Hepatocyte (in vitro differentiated cells): ENCODE data around the gene EML4. TPM values are rescaled to one million over a fixed set of nuclear protein-coding genes. Genes with fewer than 3 reads are reported as not detected.

Experiments
- DNase-seq: peaks from one replicate; pipeline ENCODE4 v3.0.0-alpha.2; 2016; ENCODE audit warnings: low spot score
- H2AFZ ChIP-seq: fragments of 200-600 bp; sonication (generic); 2 replicates; pipeline ENCODE4 v1.6.0; 2016; ENCODE audit warnings: antibody characterized with exemption, mild to moderate bottlenecking
- H3K27ac ChIP-seq: fragments of 200-600 bp; sonication (generic); 2 replicates; pipeline ENCODE4 v1.5.1; 2016; ENCODE audit warnings: mild to moderate bottlenecking
- H3K27me3 ChIP-seq: fragments of 200-600 bp; sonication (generic); 2 replicates; pipeline ENCODE4 v1.6.1; 2016
- H3K36me3 ChIP-seq: fragments of 200-600 bp; sonication (generic); replicated peaks from 2 replicates; pipeline ENCODE4 v1.5.1; 2016; ENCODE audit warnings: low read depth; ENCODE audit not compliant: insufficient read depth
- H3K4me1 ChIP-seq: fragments of 200-600 bp; sonication (generic); 2 replicates; pipeline ENCODE4 v1.5.1; 2016; ENCODE audit warnings: mild to moderate bottlenecking, moderate library complexity; ENCODE audit not compliant: insufficient read depth
- H3K4me2 ChIP-seq: fragments of 200-600 bp; sonication (generic); 2 replicates; pipeline ENCODE4 v1.6.0; 2016
- H3K4me3 ChIP-seq: fragments of 200-600 bp; sonication (generic); 2 replicates; pipeline ENCODE4 v1.5.1; 2016; ENCODE audit warnings: mild to moderate bottlenecking
- H3K79me2 ChIP-seq: fragments of 200-600 bp; sonication (generic); 2 replicates; pipeline ENCODE4 v1.6.0; 2017; ENCODE audit warnings: mild to moderate bottlenecking
- H3K9me2 ChIP-seq: fragments of 200-600 bp; sonication (generic); replicated peaks from 2 replicates; pipeline ENCODE4 v1.6.0; 2017; ENCODE audit warnings: mild to moderate bottlenecking; ENCODE audit not compliant: insufficient read depth
- H3K9me3 ChIP-seq: fragments of 200-600 bp; sonication (generic); 2 replicates; pipeline ENCODE4 v1.5.1; 2016; ENCODE audit warnings: low read depth, mild to moderate bottlenecking
- H4K20me1 ChIP-seq: fragments of 200-600 bp; sonication (generic); 2 replicates; pipeline ENCODE4 v1.6.0; 2016; ENCODE audit warnings: mild to moderate bottlenecking; ENCODE audit not compliant: insufficient read depth, poor library complexity, severe bottlenecking
- EZH2 ChIP-seq: fragments of 200-600 bp; sonication (generic); IDR thresholded peaks from 2 replicates; pipeline ENCODE4 v1.6.1; 2016; ENCODE audit warnings: antibody characterized with exemption, mild to moderate bottlenecking, borderline replicate concordance
- EZH2phosphoT487 ChIP-seq: fragments of 200-600 bp; sonication (generic); IDR thresholded peaks from one replicate; pipeline ENCODE4 v1.6.1; 2018; ENCODE audit warnings: antibody characterized with exemption, mild to moderate bottlenecking, low read depth, moderate library complexity; ENCODE audit not compliant: unreplicated experiment, severe bottlenecking
- WGBS: methylation state at CpG from one replicate; pipeline ENCODE4 v1.1.6; 2016; ENCODE audit warnings: low lambda C conversion rate; ENCODE audit errors: missing lambda C conversion rate; 5-methylcytosine and 5-hydroxymethylcytosine counted together
- polyA plus RNA-seq: library from polyadenylated mRNA; unstranded; fragments of >200 nt; fragmentation: Nextera tagmentation; extraction: Ambion mirVana; gene quantifications from 2 replicates; pipeline ENCODE4 v1.2.1, GENCODE V29; 2016
- total RNA-seq: library from RNA; depleted of rRNA; stranded (reverse); fragments of >200 nt; gene quantifications from 2 replicates; pipeline ENCODE4 v1.2.3, GENCODE V29; 2014
- TF ChIP-seq, protein P1 (sequence below): fragments of 200-600 bp; sonication (generic); IDR thresholded peaks from 2 replicates; pipeline ENCODE4 v1.5.1; 2016; ENCODE audit warnings: antibody characterized with exemption, mild to moderate bottlenecking; ENCODE audit not compliant: poor library complexity

The EML4 gene
- total and polyA plus RNA-seq, 2 experiments from 2014 or later, result 49.9 to 86.8 TPM

DNA sequence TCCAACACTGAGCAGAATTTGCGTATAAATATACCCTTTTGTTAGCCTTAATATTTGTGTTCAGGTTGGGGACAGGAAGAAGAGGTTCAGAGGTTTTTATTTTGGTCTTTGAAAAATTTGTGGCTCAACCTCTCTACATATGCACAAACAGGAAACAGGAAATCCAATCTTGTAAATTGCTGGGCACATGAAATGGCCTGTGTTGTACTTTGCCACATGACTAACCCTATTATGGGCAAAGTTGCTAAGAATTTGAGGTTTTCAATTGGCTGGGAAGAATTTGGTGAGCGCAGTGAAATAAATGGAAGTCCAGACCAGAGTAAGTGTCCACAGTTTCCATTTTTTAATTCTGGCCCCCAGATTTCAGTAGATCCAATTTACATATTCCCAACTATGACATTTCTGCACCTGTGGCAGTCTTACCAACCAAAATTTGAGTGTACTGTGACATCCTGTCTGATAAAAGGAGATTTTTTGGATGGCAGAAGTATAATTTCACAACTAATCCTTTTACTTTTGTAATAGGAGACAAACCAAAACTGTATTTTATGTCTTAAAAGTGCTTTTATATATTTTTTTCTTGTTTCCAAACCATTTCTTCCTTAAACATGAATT is 128.3 kb downstream of the EML4 start:
- no peak for DNase-seq
- no peak overlapping the region for H2AFZ ChIP-seq
- WGBS, result 97% methylated on average over 2 of the region's 2 CpGs
- TF ChIP-seq EZH2 (no peak), EZH2phosphoT487 (no peak)
- TF ChIP-seq, protein P1, sequence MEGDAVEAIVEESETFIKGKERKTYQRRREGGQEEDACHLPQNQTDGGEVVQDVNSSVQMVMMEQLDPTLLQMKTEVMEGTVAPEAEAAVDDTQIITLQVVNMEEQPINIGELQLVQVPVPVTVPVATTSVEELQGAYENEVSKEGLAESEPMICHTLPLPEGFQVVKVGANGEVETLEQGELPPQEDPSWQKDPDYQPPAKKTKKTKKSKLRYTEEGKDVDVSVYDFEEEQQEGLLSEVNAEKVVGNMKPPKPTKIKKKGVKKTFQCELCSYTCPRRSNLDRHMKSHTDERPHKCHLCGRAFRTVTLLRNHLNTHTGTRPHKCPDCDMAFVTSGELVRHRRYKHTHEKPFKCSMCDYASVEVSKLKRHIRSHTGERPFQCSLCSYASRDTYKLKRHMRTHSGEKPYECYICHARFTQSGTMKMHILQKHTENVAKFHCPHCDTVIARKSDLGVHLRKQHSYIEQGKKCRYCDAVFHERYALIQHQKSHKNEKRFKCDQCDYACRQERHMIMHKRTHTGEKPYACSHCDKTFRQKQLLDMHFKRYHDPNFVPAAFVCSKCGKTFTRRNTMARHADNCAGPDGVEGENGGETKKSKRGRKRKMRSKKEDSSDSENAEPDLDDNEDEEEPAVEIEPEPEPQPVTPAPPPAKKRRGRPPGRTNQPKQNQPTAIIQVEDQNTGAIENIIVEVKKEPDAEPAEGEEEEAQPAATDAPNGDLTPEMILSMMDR, result no peak
- no peaks in the 10 kb centered on the region for H3K36me3 ChIP-seq
- H3K27me3 ChIP-seq, result no peaks in the 10 kb centered on the region
- H3K4me1 ChIP-seq, result no peaks in the 10 kb centered on the region
- no peaks in the 10 kb centered on the region for H3K79me2 ChIP-seq
- no peaks in the 10 kb centered on the region for H3K9me3 ChIP-seq
- H3K27ac ChIP-seq, result no peak overlapping the region
- H4K20me1 ChIP-seq, result no peaks in the 10 kb centered on the region
- no peaks in the 10 kb centered on the region for H3K9me2 ChIP-seq
- no peak overlapping the region for H3K4me3 ChIP-seq
- no peak overlapping the region for H3K4me2 ChIP-seq

DNA sequence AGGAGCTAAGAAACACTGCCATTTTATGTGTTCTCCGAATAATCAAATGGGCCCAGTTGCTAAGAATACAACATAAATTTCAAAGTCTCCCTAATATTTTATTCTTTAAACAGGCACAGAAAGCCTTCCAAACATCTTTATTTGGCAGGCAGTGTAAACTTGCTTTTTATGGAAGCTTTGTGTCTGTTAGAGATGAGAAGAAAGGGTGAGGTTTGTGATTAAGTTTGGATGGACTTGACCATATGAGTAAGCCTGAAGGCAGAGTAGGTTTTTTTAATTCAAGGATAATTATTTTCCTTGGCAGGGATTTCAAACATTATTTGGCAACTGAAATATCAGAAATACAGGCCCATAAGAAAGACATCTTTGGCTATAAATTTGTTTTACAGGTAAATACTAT is 129.0 kb downstream of the EML4 start:
- Histone ChIP-seq H3K4me2 (no peak overlapping the region), H2AFZ (no peak overlapping the region), H3K9me3 (no peaks in the 10 kb centered on the region), H3K36me3 (no peaks in the 10 kb centered on the region), H3K27me3 (no peaks in the 10 kb centered on the region), H3K27ac (no peak overlapping the region), H3K79me2 (no peaks in the 10 kb centered on the region), H3K4me1 (no peaks in the 10 kb centered on the region), H3K4me3 (no peak overlapping the region), H3K9me2 (no peaks in the 10 kb centered on the region), H4K20me1 (no peaks in the 10 kb centered on the region)
- DNase-seq, result no peak
- no peak for TF ChIP-seq EZH2
- TF ChIP-seq EZH2phosphoT487, result no peak
- TF ChIP-seq, protein P1, result no peak
- WGBS, result 39% methylated on average over 1 of the region's 1 CpG

DNA sequence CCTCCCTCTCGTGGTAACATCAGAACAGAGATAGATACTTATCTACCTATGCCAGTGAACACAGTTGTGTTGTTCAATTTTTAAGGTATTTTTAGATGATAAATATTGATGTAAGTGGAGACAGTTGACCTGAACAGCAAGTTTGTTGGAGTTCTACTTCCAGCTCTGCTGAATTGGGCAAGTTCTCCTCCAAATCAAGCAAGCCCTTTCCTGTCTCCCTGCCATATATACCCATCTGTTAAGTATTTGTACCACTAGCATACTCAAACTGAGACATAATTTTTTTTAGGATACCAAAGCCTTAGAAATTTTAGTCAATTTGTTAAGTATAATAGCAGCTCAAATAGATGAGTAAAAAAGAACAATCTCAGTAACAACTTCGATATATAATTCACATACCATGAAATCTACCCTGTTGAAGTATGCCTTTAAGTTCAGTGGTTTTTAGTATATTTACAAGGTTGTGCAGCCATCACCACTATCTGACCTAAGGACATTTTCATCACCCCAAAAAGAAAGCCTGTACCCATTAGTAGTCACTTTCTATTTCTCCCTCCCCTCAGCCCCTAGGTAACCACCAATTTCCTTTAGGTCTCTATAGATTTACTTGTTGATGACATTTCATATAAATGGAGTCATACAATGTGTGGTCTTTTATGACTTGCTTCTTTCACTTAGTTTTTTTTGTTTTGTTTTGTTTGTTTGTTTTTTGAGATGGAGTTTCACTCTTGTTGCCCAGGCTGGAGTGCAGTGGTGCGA is 130.0 kb downstream of the EML4 start:
- Histone ChIP-seq H2AFZ (no peak overlapping the region), H3K4me2 (no peak overlapping the region), H3K79me2 (no peaks in the 10 kb centered on the region), H3K27me3 (no peaks in the 10 kb centered on the region), H3K4me1 (no peaks in the 10 kb centered on the region), H3K9me3 (no peaks in the 10 kb centered on the region), H3K9me2 (no peaks in the 10 kb centered on the region), H4K20me1 (no peaks in the 10 kb centered on the region), H3K27ac (no peak overlapping the region), H3K36me3 (no peaks in the 10 kb centered on the region), H3K4me3 (no peak overlapping the region)
- 97% methylated on average over 3 of the region's 3 CpGs for WGBS
- DNase-seq, result no peak
- TF ChIP-seq EZH2 (no peak), EZH2phosphoT487 (no peak)
- TF ChIP-seq, protein P1, result no peak
